GM19023 (cell line): ENCODE results near the gene ZNF222.

Experiments
- ATAC-seq: cut with Tn5 transposase; IDR thresholded peaks from one replicate; pipeline ENCODE4 v1.9.1; 2021; ENCODE audit warnings: mild to moderate bottlenecking, moderate library complexity; ENCODE audit not compliant: unreplicated experiment

Gene ZNF222

GRCh38 chr19:44051650-44052402 lies 26.6 kb downstream of the ZNF222 start, which contains the start of gene ZNF223:
Gene ZNF223 (plus strand): TSS chr19:44052036. CDS start chr19:44055177, 3,141 bp downstream.
- peak; percentile 64 for ATAC-seq

- no peak for ATAC-seq
Measured at GRCh38 chr19:44055870-44056269, 30.7 kb downstream of the ZNF222 start.

- ATAC-seq, result no peak
Measured at GRCh38 chr19:44059229-44059628, 34.0 kb downstream of the ZNF222 start.

GRCh38 chr19:44061038-44061437 lies 35.9 kb downstream of the ZNF222 start:
- no peak for ATAC-seq

- no peak for ATAC-seq
Measured at GRCh38 chr19:44066305-44066704, 41.1 kb downstream of the ZNF222 start.

- ATAC-seq, result no peak
Measured at GRCh38 chr19:44069415-44069814, 44.2 kb downstream of the ZNF222 start.

- ATAC-seq, result peak; percentile 89
Measured at GRCh38 chr19:44071824-44072542, 46.8 kb downstream of the ZNF222 start, which contains the start of gene ZNF284. Gene ZNF284 (plus strand): TSS chr19:44072159. CDS start chr19:44076390, 4,231 bp downstream.

- no peak for ATAC-seq
Measured at GRCh38 chr19:44072543-44073401, 47.6 kb downstream of the ZNF222 start.

- no peak for ATAC-seq
Measured at GRCh38 chr19:44076325-44076724, 51.1 kb downstream of the ZNF222 start.
